ENCODE measurements around the gene KRTAP5-7. TPM values are rescaled to one million over a fixed set of nuclear protein-coding genes. Genes with fewer than 3 reads are reported as not detected.

KRTAP5-7 gene
- total RNA-seq, 1 donor from 2014 or later, result not detected

GRCh38 chr11:71558996-71559395 lies 31.9 kb downstream of the KRTAP5-7 start:
- Histone ChIP-seq H3K9me3 (ENCODE audit: insufficient read depth, low read depth, low read length) (no peaks in the 10 kb centered on the region), H2AFZ (ENCODE audit: low read depth, low read length) (no peak overlapping the region), H3K36me3 (ENCODE audit: insufficient read depth, low read length) (no peaks in the 10 kb centered on the region), H3K27ac (ENCODE audit: low read depth, low read length) (no peak overlapping the region), H3K4me2 (ENCODE audit: low read length) (no peak overlapping the region), H4K20me1 (ENCODE audit: insufficient read depth, low read length) (no peaks in the 10 kb centered on the region), H3K4me1 (ENCODE audit: insufficient read depth, low read length) (no peaks in the 10 kb centered on the region), H3K27me3 (ENCODE audit: insufficient read depth, low read length) (peaks cover 5% of the 10 kb centered on the region), H3K79me2 (ENCODE audit: insufficient read depth, low read length) (no peaks in the 10 kb centered on the region), H3K9ac (ENCODE audit: low read length) (no peak overlapping the region), H3K4me3 (ENCODE audit: insufficient read depth, low read depth, low read length) (no peak overlapping the region)
- FAIRE-seq, result no peak
- no peak for DNase-seq (ENCODE audit: low read depth)
- TF ChIP-seq CTCF (IDR thresholded peaks at IDR 0.05; ENCODE audit: insufficient read depth, low read depth, low read length) (no peak), EZH2 (IDR thresholded peaks at IDR 0.05; ENCODE audit: insufficient read depth, low read length) (no peak)
- H3K4me1 Mint-ChIP-seq (ENCODE audit: low read depth, unreplicated experiment), result no peaks in the 10 kb centered on the region
- no peak overlapping the region for H3K4me3 Mint-ChIP-seq (ENCODE audit: unreplicated experiment)
- H3K36me3 Mint-ChIP-seq (ENCODE audit: low read depth, unreplicated experiment), result no peaks in the 10 kb centered on the region
- peaks cover 22% of the 10 kb centered on the region for H3K27me3 Mint-ChIP-seq (ENCODE audit: low read depth, unreplicated experiment)
- H3K9me3 Mint-ChIP-seq (ENCODE audit: unreplicated experiment), result peaks cover 6% of the 10 kb centered on the region
- no peak overlapping the region for H3K27ac Mint-ChIP-seq (ENCODE audit: unreplicated experiment)

GRCh38 chr11:71562120-71562519 lies 35.1 kb downstream of the KRTAP5-7 start:
- no peaks in the 10 kb centered on the region for H3K79me2 ChIP-seq (ENCODE audit: insufficient read depth, low read length)
- no peak overlapping the region for H3K4me3 Mint-ChIP-seq (ENCODE audit: unreplicated experiment)
- no peaks in the 10 kb centered on the region for H3K4me1 ChIP-seq (ENCODE audit: insufficient read depth, low read length)
- no peak for FAIRE-seq
- peaks cover 39% of the 10 kb centered on the region for H3K27me3 Mint-ChIP-seq (ENCODE audit: low read depth, unreplicated experiment)
- H3K9me3 ChIP-seq (ENCODE audit: insufficient read depth, low read depth, low read length), result no peaks in the 10 kb centered on the region
- peaks cover 5% of the 10 kb centered on the region for H3K27me3 ChIP-seq (ENCODE audit: insufficient read depth, low read length)
- no peak for TF ChIP-seq CTCF (IDR thresholded peaks at IDR 0.05; ENCODE audit: insufficient read depth, low read depth, low read length)
- no peak for TF ChIP-seq EZH2 (IDR thresholded peaks at IDR 0.05; ENCODE audit: insufficient read depth, low read length)
- H3K36me3 ChIP-seq (ENCODE audit: insufficient read depth, low read length), result no peaks in the 10 kb centered on the region
- H3K36me3 Mint-ChIP-seq (ENCODE audit: low read depth, unreplicated experiment), result no peaks in the 10 kb centered on the region
- no peak overlapping the region for H3K27ac ChIP-seq (ENCODE audit: low read depth, low read length)
- peaks cover 6% of the 10 kb centered on the region for H3K9me3 Mint-ChIP-seq (ENCODE audit: unreplicated experiment)
- H3K9ac ChIP-seq (ENCODE audit: low read length), result no peak overlapping the region
- H4K20me1 ChIP-seq (ENCODE audit: insufficient read depth, low read length), result no peaks in the 10 kb centered on the region
- DNase-seq (ENCODE audit: low read depth), result no peak
- H3K27ac Mint-ChIP-seq (ENCODE audit: unreplicated experiment), result no peak overlapping the region
- no peak overlapping the region for H2AFZ ChIP-seq (ENCODE audit: low read depth, low read length)
- no peak overlapping the region for H3K4me3 ChIP-seq (ENCODE audit: insufficient read depth, low read depth, low read length)
- no peak overlapping the region for H3K4me2 ChIP-seq (ENCODE audit: low read length)
- no peaks in the 10 kb centered on the region for H3K4me1 Mint-ChIP-seq (ENCODE audit: low read depth, unreplicated experiment)

- peaks cover 51% of the 10 kb centered on the region for H3K27me3 Mint-ChIP-seq (ENCODE audit: low read depth, unreplicated experiment)
- H3K4me1 Mint-ChIP-seq (ENCODE audit: low read depth, unreplicated experiment), result no peaks in the 10 kb centered on the region
- peak; percentile 39 for DNase-seq (ENCODE audit: low read depth)
- Histone ChIP-seq H3K4me3 (ENCODE audit: insufficient read depth, low read depth, low read length) (no peak overlapping the region), H3K27ac (ENCODE audit: low read depth, low read length) (no peak overlapping the region), H2AFZ (ENCODE audit: low read depth, low read length) (no peak overlapping the region), H3K9me3 (ENCODE audit: insufficient read depth, low read depth, low read length) (no peaks in the 10 kb centered on the region), H3K9ac (ENCODE audit: low read length) (no peak overlapping the region), H4K20me1 (ENCODE audit: insufficient read depth, low read length) (no peaks in the 10 kb centered on the region), H3K4me1 (ENCODE audit: insufficient read depth, low read length) (no peaks in the 10 kb centered on the region), H3K79me2 (ENCODE audit: insufficient read depth, low read length) (no peaks in the 10 kb centered on the region), H3K36me3 (ENCODE audit: insufficient read depth, low read length) (no peaks in the 10 kb centered on the region), H3K4me2 (ENCODE audit: low read length) (no peak overlapping the region), H3K27me3 (ENCODE audit: insufficient read depth, low read length) (peaks cover 2% of the 10 kb centered on the region)
- H3K27ac Mint-ChIP-seq (ENCODE audit: unreplicated experiment), result no peak overlapping the region
- H3K4me3 Mint-ChIP-seq (ENCODE audit: unreplicated experiment), result no peak overlapping the region
- peak; percentile 4 for TF ChIP-seq CTCF (IDR thresholded peaks at IDR 0.05; ENCODE audit: insufficient read depth, low read depth, low read length)
- TF ChIP-seq EZH2 (IDR thresholded peaks at IDR 0.05; ENCODE audit: insufficient read depth, low read length), result no peak
- no peaks in the 10 kb centered on the region for H3K36me3 Mint-ChIP-seq (ENCODE audit: low read depth, unreplicated experiment)
- FAIRE-seq, result no peak
- H3K9me3 Mint-ChIP-seq (ENCODE audit: unreplicated experiment), result peaks cover 2% of the 10 kb centered on the region
Observed at GRCh38 chr11:71563406-71563805, 36.3 kb downstream of the KRTAP5-7 start.
